HG03039 (cell line): Measurements from ENCODE around the gene TNS3.
A peak's percentile ranks its signal among the peaks of the same experiment; 100 is the strongest.
"Not testable (repeated sequence)": the region's sequence is repeated elsewhere in the genome, so short reads cannot be mapped to it uniquely, and the experiment has no call there.

ENCODE experiments used
- ATAC-seq: cut with Tn5 transposase; IDR thresholded peaks from one replicate; pipeline ENCODE4 v1.9.1; 2021; ENCODE audit warnings: mild to moderate bottlenecking, moderate library complexity; ENCODE audit not compliant: unreplicated experiment

Gene TNS3

GRCh38 chr7:47273088-47273487, 308.8 kb downstream of the TNS3 start:
- ATAC-seq = no peak

- ATAC-seq = no peak
Observed at GRCh38 chr7:47271749-47272148, 310.2 kb downstream of the TNS3 start.

- no peak for ATAC-seq
Observed at GRCh38 chr7:47268851-47269836, 312.8 kb downstream of the TNS3 start.

GRCh38 chr7:47267346-47267745, 314.6 kb downstream of the TNS3 start:
- ATAC-seq = no peak

GRCh38 chr7:47266799-47267198, 315.1 kb downstream of the TNS3 start:
- no peak for ATAC-seq

- peak; percentile 68 for ATAC-seq
Observed at GRCh38 chr7:47266131-47266706, 315.7 kb downstream of the TNS3 start.

- ATAC-seq = no peak
Observed at GRCh38 chr7:47265621-47266020, 316.3 kb downstream of the TNS3 start.

- ATAC-seq = no peak
Observed at GRCh38 chr7:47264021-47264651, 317.8 kb downstream of the TNS3 start.

- no peak for ATAC-seq
Observed at GRCh38 chr7:47262881-47263280, 319.0 kb downstream of the TNS3 start.

- ATAC-seq = not testable (repeated sequence)
Observed at GRCh38 chr7:47262160-47262559, 319.8 kb downstream of the TNS3 start.

GRCh38 chr7:47260270-47260669, 321.6 kb downstream of the TNS3 start:
- no peak for ATAC-seq

GRCh38 chr7:47259682-47260081, 322.2 kb downstream of the TNS3 start:
- ATAC-seq = no peak

- ATAC-seq = no peak
Observed at GRCh38 chr7:47258798-47259197, 323.1 kb downstream of the TNS3 start.

- no peak for ATAC-seq
Observed at GRCh38 chr7:47256016-47256415, 325.9 kb downstream of the TNS3 start.

- ATAC-seq = no peak
Observed at GRCh38 chr7:47255441-47255840, 326.5 kb downstream of the TNS3 start.

- no peak for ATAC-seq
Observed at GRCh38 chr7:47255007-47255406, 326.9 kb downstream of the TNS3 start.

- peak; percentile 79 for ATAC-seq
Observed at GRCh38 chr7:47254081-47254977, 327.6 kb downstream of the TNS3 start.

GRCh38 chr7:47253650-47254080, 328.2 kb downstream of the TNS3 start:
- peak; percentile 32 for ATAC-seq

- ATAC-seq = no peak
Observed at GRCh38 chr7:47252675-47253074, 329.2 kb downstream of the TNS3 start.

GRCh38 chr7:47249361-47249760, 332.6 kb downstream of the TNS3 start:
- ATAC-seq = no peak

GRCh38 chr7:47248797-47249196, 333.1 kb downstream of the TNS3 start:
- ATAC-seq = no peak
